Measurements from ENCODE around the gene MUC5AC.

MUC5AC gene

GRCh38 chr11:1227551-1228100, 69.9 kb downstream of the MUC5AC start:
- no peak for DNase-seq

DNA sequence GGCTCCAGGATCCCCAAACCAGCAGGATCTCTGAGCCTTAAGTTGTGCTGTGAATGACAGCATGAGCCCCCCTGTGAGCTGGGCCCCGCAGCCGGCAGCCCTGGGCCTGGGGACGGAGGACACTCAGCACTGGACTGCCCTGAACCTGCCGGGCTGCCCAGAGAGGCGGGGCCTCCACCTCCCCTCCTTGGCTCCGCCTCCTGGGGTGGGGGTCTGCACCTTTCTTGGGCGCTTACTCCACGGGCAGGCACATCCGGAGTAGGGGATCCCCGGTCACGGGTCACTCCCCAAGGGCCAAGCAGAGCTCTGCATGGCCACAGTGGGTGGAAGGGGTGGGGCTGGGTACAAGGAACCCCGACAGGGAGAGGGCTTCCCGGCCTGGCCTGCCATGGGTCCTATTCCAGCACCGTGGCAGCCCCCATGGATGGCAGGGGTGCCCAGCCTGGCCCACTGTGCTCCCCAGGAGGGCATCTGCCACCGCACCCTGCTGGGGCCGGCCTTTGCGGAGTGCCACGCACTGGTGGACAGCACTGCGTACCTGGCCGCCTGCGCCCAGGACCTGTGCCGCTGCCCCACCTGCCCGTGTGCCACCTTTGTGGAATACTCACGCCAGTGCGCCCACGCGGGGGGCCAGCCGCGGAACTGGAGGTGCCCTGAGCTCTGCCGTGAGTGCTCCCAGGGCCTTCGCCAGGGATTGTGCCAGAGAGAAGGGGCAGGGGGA, 70.5 kb downstream of the MUC5AC start:
- DNase-seq, result no peak

- DNase-seq, result no peak
Measured at GRCh38 chr11:1228921-1229451, 71.2 kb downstream of the MUC5AC start.

- DNase-seq, result no peak
Measured at GRCh38 chr11:1229471-1230120, 71.8 kb downstream of the MUC5AC start.

DNA sequence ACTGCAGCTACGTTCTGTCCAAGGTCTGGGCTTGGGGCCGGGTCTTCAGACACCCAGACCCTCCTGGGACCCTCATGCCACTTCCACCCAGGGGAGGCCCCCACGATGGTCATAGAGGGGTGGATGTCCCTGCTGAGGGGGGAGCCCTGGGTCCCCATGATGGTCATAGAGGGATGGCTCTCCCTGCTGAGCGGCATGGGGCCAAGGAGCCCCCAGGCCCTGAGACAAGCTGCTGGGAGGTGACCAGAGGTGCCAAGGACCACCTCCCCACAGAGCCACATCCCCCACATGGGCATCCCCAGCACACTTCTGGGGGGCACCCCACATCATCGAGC, 72.3 kb downstream of the MUC5AC start:
- no peak for DNase-seq

DNA sequence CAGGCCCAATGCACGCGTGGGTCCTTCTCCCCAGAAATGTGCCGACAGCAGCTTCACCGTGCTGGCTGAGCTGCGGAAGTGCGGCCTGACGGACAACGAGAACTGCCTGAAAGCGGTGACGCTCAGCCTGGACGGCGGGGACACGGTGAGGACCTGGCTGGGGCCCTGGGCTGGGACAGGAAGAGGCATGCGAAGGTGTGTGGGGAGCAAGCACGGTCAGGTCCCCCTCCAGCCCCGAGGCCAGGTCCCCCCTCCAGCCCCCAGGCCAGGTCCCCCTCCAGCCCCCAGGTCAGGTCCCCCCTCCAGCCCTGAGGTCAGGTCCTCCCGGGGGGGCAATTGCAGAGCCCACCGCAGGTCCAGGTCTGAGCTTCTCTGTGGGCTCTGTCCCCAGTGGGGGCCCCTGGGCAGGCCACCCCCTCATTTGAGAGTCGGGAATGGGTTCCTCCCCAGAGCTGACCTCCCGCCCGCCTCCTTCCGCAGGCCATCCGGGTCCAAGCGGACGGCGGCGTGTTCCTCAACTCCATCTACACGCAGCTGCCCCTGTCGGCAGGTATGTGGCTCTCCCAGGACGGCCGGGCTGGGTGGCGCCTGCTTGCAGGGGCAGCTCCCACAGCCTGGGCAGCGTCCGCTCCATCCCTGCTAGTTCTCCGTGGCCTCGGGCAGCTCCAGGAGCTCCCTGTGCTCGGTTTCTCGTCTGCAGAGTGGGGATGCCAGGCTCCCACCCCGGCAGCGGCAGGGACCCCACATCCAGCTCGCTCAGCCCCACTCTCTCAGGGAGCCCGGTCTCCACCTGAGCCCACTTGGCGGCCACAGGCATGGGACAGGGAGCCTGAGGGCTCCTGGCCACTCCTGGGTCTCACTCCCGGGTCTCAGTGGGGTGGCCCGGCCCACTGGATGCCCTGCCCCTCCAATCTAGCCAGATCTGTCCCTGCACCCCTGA, 73.0 kb downstream of the MUC5AC start:
- DNase-seq, result no peak

- no peak for DNase-seq
Measured at GRCh38 chr11:1231396-1232020, 73.8 kb downstream of the MUC5AC start.

DNA sequence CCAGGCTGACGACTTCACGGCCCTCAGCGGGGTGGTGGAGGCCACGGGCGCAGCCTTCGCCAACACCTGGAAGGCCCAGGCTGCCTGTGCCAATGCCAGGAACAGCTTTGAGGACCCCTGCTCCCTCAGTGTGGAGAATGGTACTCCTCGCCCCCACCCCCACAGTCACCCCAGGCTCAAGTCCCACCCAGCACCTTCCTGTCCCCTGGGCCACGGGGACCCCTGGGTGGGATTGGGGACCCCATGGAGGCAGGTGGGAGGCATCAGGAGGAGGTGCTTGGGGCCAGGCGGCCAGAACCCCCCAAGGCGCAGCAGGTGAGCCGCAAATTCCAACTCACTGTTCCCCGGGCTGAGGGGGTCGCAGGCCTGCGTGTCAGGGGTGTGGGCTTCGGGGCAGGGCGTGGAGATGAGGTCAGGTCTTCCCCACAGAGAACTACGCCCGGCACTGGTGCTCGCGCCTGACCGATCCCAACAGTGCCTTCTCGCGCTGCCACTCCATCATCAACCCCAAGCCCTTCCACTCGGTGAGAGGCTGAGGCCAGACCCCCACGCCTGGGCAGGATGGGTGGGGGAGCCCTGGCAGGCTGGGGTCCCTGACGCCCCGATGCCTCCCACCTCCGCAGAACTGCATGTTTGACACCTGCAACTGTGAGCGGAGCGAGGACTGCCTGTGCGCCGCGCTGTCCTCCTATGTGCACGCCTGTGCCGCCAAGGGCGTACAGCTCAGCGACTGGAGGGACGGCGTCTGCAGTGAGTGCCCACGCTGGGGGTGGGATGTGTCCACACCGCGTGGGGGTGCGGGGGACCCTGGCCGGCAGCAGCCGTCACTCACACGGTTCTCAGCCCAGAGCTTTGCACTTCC, 74.5 kb downstream of the MUC5AC start:
- DNase-seq, result no peak

GRCh38 chr11:1232883-1233321, 75.1 kb downstream of the MUC5AC start:
- DNase-seq, result no peak

DNA sequence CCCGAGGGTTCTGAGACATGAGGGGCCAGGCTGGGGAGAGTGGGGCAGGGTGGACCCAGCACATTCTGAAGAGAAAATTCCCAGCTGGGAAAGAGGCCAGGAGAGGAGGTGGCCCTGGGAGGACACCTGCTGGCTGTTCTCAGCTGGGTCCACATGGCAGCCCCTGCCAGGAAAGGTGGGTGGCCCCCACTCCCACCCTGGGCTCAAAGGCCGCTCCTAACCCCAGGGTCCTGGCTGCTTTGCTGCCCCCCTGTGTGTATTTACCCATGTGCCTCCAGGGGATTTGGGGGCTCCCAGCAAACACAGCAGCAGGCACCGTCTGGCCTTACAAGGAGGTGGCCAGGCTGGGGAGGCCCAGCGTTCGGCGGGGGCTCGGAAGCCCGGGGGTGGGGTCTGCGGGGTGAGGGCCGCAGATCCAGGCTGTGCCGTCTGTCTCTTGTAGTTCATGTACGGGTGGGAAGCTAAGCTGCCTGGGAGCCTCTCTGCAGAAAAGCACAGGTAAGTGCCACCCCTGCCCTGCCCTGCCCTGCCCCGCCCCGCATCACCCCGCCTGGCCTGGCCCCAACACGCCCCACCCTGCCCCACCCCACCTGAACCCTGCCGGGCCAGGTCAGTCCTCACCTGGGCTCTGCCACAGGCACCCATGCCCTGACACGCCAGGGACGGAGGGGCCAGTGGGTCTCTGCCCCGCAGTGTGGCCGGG, 75.7 kb downstream of the MUC5AC start:
- DNase-seq, result no peak

GRCh38 chr11:1234054-1234720, 76.4 kb downstream of the MUC5AC start:
- no peak for DNase-seq

DNA sequence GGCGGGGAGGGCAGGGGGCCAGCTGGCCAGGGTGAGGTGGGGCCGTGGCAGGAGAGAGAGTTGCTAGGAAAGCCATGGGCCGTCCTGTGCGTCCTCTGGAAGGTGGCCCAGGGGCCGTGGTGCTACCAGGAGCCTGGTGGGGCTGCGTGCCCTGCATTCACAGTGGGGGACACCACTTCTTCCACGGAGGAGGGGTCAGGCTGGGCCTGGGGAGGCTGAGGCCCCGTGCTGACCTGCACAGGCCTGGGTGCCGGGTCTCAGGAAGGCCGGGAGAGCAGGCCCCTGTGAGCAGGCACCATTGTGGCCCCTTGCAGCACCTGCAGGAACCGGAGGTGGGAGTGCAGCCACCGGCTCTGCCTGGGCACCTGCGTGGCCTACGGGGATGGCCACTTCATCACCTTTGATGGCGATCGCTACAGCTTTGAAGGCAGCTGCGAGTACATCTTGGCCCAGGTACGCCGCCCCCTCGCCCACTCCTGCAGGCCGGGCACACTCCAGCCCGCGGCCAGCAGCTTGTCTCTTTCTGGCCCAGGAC, 77.1 kb downstream of the MUC5AC start:
- DNase-seq, result no peak

DNA sequence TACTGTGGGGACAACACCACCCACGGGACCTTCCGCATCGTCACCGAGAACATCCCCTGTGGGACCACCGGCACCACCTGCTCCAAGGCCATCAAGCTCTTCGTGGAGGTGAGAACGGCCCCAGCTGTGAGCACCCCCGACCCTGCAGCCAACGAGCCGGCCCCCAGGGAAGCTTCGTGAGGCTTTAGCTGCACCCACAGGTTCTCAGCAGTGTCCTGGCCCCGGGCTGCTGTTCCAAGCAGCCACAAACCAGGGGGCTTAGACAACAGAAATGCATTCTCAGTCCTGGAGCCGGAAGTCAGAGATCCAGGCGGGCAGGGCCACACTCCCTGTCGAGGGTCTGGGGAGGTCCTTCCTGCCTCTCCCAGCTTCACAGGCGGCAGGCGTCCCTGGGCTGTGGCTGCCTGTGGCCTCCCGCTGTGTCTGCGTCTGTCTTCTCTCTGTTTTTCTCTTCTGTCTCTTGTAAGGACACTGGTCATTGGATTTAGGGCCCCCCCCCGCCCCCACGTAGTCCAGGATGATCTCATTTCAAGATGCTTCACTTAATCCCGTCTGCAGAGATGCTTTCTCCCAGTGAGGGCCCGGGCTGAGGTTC, 77.7 kb downstream of the MUC5AC start:
- no peak for DNase-seq

GRCh38 chr11:1235901-1236315, 78.2 kb downstream of the MUC5AC start:
- DNase-seq, result no peak

- DNase-seq, result no peak
Measured at GRCh38 chr11:1236316-1237127, 78.8 kb downstream of the MUC5AC start.

DNA sequence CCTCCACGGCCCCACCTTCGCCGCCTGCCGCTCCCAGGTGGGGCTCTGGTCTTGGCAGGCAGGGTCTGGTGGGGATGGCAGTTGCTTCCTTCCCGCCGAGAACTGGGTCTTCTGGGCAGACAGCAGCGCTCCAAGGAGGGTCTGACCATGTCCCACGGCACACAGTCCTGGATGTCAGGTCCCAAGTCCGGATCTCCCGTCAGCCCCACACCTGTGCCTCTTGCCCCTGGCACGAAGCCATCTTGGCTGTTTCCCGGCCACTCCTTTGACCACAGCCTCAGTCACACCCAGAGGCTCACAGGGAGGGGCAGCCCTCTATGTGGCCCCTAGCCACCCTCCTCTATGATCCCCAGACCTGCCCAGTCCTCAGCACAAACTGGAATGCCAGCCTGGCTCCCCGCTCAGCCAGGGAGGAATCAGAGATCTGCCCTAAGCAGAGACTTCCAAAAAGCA, 79.4 kb downstream of the MUC5AC start:
- no peak for DNase-seq

DNA sequence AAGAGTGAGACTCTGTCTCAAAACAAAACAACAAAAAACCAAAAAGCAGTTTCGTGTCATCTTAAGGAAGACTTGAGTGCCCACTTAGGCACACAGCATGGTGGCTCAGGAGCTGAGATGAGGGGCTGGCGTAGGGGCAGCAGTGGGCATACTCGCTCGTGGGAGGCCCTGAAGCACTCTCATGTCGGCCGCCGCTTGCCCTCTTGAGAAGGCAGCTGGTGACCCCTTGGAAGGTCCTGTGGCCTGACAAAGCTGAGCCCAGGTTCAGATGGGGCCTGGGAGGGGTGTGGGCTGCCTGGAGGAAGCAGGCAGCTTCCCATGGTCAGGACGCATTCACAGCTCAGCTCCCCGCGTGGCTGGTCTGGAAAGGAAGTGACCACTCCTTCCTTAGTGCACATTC, 80.1 kb downstream of the MUC5AC start:
- no peak for DNase-seq

- no peak for DNase-seq
Measured at GRCh38 chr11:1238767-1239595, 81.2 kb downstream of the MUC5AC start.

Data from activated CD4-positive, alpha-beta T cell treated with anti-CD3 and anti-CD28 coated beads for 1 hour (primary cell).